GM18511 (cell line): ENCODE measurements around the gene STK32A.

Experiments used
- ATAC-seq: cut with Tn5 transposase; IDR thresholded peaks from one replicate; pipeline ENCODE4 v1.9.1; 2021; ENCODE audit warnings: mild to moderate bottlenecking, moderate library complexity; ENCODE audit not compliant: unreplicated experiment

The STK32A gene

DNA sequence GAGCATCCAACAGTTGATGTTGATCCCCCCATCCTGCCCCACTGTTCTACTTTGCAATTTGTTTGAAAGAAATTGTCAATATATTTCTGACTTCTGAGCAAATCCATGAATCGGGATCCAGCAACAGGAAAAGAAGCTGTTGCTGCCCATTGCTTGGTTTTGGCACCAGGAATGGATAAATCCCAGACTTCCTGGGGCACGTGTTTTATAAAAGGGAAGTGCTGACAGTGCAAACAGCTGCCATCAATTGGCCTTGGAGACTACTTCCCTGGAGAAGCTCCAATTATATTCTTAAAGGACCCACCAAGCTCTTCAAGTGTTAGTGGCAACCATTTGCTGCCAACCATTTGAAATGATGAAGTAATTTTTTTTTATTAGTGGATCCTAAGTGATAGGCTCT is 13.7 kb downstream of the STK32A start:
- ATAC-seq = no peak

DNA sequence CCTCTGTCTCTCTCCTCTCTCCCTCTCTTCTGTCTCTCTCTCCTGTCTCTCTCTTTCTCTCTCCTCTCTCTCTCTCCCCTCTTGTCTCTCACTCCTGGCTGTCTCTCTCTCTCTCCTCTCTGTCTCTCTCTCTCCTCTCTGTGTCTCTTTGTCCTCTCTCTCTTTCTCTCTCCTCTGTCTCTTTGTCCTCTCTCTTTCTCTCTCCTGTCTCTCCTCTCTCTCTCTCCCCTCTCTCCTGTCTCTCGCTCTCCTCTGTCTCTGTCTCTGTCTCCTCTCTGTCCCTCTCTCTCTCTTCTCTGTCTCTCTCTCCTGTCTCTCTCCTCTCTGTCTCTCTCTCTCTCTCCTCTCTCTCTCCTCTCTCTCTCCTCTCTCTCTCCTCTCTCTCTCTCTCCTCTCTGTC is 25.0 kb downstream of the STK32A start:
- no peak for ATAC-seq

DNA sequence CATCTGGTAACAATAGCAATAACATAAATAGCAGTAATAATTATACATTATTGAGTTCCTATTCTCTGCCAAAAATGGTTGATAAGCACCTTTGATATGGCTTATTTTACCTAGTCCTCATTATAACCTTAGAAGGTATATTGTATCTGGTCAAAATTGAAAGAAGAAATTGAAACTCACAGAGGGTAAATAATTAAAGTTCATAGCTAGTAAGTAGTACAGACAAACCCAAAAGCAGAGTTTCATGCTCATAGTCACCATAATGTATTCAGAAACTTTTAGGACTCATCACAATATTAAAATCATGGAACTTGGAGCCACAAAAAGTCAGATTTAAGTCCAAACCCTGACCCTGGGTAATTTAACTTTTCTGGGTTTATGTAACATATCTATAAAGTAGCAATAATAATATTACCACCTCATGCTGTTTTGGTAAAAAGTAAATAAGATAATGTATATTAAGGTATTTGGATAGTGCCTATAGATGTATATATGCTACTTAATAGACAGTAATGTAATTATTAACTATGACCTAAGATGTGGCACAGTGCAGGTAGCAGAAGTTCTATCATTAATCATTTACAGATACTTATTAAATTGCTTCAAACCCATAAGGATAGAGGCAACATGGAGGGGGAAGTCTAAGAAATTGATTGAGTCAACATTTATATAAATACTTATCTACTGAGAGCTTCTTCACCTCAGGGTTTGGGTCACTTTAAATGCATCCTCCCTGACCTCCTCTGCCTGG is 32.4 kb downstream of the STK32A start:
- peak; percentile 70 for ATAC-seq

DNA sequence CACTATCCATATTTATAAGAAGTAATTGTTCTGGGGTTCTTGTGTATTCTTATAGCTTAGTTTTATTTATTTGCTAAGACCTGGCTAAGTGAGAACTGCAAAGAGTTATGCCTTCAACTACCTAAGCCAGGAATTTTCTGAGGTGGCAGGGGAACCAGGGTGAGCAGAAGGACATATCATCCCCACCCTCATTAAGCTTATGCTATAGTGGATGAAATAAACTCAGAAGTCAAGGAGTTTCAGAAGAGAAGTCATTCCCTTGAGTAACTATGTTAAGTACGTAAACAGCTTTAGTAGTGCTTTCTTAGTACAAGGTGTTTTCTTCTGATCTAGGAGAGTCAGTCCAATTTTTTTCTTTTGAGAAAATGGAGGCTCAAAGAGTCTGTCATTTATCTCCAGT is 41.7 kb downstream of the STK32A start:
- ATAC-seq = no peak

DNA sequence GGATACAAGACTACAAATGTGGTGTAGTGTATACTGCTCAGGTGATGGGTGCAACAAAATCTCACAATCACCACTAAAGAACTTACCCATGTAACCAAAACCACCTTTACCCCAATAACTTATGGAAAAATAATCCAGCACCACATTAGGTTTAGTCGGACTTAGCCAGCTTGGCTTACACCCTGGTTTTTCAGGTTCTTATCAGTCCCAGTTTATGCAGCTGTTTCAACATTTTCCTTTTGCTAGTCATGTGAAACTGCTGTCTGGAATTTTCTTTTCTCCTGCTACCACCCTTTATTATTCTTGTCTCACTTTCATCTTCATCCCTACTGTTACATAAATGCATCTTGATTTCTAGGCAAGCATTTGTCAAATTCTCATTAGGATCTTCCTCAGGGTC is 51.5 kb downstream of the STK32A start:
- no peak for ATAC-seq

DNA sequence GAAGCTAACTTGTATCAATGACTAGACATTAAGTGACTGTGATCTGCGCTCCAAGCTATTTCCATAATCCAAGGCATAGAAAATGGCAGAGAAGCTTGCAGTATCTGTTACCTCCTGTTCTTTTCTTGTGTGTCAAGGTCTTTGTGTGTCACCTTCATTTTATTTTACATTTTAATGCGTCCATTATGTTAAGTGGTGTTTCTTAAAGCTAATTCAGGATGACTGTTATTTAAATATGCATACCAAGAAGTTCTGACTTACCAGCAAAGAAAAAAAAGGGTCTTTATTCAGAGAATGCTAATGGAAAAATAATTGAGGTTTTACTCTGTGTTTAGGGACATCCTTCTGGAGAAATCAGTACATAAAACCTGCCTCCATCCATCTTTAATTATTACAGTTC is 52.3 kb downstream of the STK32A start:
- no peak for ATAC-seq

DNA sequence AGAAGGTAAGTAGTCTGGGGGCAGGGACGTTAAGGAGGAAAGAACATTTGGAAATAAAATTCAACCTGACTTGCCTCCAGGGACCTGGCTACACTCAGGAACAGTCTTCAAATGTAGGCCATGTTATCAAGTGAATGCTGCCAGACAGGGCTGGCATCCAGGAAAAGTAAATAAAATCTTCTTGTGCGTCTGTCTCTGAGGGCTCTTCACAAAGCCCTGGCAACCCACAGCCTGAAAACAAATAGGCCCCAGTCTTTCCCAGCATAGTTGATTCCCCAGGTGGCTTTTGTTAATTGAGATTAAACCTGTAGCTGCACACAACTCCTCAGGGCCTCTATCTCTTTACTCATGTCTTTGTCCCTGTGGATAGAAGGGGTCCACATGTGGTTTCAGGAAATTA is 55.4 kb downstream of the STK32A start:
- ATAC-seq = no peak

DNA sequence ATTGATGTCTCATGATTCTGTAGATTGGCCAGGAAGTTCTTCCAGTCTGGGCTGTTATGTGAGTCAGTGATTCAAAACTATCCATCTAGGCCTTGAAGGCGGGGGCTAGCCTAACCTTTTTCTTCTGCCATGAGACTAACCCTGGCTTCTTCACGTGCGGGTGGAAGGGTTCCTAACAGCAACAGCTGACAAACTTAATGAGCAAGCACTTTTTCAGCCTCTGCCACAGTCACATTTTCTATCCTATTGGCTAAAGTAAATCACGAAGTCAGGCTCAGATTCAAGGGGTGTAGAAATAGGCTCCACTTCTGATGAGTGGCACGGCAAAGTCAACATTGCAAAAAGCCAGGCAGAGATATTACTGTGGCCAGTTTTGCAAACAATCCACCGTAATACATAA is 68.4 kb downstream of the STK32A start:
- no peak for ATAC-seq

DNA sequence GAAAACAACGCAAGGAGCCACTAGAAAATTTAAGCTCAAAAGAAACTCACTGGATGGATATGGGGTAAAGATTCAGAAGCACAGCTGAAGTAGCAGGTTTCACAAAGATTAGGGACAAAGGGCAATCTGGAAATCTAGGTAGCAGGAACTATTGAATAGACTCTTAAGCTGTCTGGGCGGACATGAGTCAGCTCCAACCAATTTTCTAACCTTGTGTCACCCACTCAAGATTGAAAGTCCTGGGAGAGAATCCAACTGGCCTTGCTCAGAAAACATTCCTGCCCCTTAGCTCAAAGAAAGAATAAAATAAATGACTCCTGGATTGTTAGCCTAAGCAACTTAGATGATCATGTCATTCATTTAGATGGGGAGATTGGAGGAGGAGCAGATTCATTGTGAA is 69.2 kb downstream of the STK32A start:
- no peak for ATAC-seq

DNA sequence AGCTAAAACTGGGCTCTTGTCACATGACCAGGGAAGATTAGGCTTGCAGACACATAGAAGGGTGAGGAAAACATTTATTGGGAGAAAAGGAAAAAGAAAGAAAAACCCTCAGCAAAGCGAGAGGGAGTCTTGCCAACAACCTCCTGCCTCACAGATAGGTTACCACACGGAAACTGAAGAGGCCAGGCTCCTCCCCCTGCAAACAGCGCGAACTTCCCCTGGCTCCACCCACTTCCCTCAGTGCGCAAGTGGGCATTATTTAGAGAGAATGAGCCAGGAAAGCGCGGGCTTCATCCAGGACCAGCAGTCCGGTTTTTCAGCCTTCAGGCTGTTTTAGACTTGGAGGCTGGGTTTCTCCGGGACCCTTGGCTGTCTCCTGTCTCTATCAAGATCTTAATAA is 70.3 kb downstream of the STK32A start:
- ATAC-seq = no peak

DNA sequence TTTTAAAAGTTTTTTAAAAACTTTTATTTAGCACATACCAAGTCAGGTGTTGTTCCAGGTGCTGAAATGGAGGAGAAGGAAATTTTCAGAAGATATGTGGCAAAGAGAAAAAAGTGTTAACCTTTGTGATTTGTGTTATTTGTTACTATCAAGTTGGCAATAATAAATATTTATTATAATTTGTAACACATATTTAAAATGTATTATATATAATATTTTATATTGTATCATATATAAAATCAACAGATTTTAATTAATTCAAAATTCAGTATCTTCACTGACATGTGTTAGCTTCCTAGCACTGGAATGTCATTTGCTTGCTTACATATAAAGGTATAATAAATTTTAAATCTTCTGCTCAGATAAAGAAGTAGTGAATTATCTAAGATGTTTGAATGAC is 71.5 kb downstream of the STK32A start:
- ATAC-seq = no peak

DNA sequence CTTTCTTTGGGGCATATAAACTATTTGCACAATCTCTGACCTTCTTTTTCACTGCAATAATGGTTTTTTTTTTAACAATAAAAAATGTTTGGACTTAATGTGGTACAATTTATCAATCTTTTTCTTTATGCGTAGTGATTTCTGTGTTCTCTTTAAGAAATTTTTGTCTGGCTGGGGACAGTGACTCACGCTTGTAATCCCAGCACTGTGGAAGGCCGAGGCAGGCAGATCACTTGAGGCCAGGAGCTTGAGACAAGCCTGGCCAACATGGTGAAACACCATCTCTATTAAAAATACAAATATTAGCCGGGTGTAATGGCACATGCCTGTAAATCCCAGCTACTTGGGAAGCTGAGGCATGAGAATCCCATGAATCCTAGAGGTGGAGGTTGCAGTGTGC is 72.3 kb downstream of the STK32A start:
- ATAC-seq = no peak

DNA sequence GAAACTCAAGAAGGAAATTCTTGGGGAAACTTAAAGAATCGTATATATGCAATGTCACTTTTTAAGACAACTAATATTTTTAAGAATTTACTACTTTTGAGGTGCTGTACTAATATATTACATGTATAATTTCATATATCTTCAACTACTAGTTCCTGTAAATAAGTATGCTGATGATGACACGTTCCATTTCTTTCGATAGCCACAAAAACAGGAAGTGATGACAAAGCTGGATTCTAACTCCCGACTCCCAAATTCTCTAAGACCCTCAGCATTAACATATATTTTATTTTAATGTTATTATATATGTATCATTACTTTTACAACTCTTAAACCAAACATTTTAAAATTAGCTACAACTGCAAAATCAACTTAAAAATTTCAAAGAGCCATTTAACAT is 74.8 kb downstream of the STK32A start:
- no peak for ATAC-seq

DNA sequence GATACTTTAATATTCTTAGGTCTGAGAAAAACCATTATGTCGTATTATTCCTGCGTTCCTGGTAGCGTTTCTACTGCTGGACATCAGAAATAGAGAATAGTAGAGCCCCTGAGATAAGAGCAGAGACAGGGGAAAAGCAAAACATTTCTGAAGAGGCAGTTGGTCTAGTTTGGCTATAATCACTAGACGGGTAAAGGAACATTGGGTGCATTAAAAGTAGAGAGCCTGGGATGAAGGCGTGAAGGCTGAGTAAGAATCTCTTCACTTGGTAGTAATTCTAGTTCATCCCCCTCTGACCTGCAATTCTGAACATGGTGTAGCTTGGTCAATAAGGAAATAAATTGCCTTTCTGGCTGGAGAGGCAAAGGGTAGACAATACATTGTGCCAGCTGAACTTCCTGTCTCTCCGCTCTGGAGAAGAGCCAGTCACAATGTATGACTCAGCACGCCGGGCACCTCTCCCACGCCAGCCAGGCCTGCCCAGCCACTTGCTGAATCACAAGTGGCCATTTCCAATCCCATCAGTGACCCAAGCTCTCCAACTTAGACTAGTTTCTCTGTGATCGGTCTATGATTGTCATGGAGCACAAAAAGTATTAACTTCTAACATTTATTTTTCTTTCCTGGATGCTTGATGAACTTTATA is 75.4 kb downstream of the STK32A start:
- ATAC-seq = peak; percentile 51

DNA sequence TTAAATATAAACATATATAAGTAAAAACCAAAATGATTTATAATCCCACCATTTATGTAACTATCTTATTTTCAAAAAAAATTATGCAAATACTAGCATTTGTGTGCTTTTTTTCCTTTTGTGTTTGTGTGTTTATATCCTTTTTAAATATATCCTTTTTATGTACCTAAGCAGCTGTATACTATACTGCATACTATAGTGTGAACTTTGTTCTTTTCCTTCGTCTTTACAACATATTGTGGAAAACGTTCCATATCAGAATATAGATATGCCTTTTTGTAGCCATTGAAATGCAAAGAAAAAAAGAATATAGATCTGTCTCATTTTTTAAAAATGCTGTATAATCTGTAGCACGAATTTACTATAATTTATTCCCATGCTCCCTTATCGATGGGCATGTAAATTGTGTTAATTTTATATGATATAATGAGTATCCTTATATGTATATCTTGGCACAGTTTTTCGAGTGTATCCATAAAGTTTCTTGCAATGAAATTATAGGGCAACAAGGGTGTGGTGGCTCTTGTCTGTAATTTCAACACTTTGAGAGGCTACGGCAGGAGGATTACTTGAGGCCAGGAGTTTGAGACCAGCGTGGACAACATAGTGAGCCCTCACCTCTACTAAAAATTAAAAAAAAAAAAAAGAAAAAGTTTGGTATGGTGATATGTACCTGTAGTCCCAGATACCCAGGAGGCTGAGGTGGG is 83.3 kb downstream of the STK32A start:
- no peak for ATAC-seq

DNA sequence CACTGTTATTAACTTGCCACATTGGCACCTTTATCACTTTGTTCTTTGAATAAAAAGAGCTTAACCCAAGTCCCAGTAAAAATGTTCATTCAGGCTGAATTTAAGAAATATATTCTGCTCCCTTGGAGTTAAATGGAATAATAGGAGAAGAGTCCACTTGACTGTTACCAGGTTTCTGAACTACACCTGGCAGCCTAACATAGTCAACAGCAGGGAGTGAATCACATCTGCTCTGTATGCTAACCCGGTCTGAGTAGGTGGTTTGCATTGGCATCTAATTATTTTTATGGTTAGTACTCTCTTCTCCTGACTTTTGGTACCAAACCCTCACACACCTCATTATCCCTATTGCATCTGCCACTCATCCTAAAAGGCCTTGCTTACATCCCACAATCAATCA is 86.7 kb downstream of the STK32A start:
- no peak for ATAC-seq

DNA sequence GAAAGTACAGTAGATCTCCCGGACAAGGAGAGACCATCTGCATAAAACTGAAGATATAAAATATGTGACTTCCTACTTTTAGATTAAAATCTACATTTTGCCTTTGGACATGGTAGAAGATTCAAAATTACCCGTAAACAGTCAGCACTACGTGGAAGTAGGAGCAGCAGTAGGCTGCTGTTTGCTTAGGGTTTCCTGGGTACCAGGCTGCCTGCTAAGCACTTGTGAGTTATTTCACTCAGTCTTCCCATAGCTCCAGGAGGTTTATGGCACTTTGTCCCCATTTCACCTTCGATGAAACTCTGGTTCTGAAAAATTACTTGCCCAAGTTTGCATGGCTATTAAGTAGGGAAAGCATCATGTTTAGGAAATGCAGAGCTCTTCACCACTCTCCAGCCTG is 92.6 kb downstream of the STK32A start:
- no peak for ATAC-seq

DNA sequence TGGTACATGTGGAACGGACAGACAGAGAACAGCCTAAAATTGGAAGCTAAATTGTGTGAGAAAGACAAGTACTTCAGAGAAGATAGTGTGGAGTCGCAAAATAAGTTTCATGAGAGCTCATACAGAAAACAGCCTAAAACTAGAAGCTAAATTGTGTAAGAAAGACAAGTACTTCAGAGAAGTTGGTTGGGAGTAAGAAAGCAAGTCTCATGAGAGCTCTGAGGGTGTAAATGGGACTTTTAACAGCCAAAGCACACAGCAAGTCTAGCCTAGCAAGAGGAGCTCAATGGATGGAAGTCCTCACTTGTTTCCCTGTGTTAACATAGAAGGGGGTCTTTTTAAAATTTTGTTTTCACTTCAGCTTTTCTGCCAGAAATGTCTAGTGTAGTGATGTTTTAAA is 93.1 kb downstream of the STK32A start:
- no peak for ATAC-seq

DNA sequence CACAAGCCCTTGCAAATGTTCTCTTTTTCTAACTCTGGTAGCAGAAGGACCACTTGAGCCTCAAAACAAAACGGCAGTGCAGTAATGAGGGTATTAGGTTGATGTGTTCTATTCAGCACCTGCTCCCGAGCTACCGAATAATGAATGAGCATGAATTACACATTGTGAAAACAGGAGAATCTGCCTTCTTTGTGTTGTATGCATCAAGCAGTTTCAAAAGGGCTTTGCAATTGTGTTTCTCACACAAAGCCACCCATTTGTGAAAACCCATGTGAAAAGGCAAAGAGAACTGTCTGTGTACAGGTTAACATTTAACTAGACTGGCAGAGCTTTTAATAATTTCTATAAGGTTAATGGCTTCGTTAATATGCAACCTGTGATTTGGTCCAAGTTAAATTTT is 97.8 kb downstream of the STK32A start:
- peak; percentile 82 for ATAC-seq

DNA sequence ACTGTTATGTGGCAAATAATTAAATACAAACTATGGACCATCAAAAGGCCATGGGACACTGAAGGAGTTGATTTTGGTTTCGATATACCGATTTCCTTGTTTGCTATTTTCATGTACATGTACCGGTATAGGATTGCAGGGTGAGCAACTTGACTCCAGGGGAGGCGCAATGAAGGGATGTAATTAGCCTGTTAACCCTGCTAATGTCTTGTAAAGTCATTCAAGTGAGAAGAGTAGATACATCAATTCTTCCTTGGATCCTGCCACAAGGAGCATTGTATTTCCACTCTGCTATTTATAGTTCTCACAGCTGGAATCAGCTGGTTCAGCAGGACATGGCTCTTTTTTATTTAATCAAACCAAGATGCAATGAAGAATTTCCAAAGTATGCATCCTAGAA is 102.0 kb downstream of the STK32A start:
- ATAC-seq = no peak

DNA sequence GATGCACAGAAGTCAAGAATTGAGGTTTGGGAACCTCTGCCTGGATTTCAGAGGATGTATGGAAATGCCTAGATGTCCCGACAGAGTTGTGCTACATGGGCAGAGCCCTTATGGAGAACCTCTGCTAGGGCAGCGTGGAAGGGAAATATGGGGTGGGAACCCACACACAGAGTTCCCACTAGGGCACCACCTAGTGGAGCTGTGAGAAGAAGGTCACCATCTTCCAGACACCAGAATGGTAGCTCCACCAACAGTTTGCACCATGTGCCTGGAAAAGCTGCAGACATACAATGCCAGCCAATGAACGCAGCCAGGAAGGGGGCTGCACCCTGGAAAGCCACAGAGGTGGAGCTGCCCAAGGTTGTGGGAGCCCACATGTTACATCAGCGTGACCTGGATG is 104.5 kb downstream of the STK32A start:
- ATAC-seq = peak; percentile 19

DNA sequence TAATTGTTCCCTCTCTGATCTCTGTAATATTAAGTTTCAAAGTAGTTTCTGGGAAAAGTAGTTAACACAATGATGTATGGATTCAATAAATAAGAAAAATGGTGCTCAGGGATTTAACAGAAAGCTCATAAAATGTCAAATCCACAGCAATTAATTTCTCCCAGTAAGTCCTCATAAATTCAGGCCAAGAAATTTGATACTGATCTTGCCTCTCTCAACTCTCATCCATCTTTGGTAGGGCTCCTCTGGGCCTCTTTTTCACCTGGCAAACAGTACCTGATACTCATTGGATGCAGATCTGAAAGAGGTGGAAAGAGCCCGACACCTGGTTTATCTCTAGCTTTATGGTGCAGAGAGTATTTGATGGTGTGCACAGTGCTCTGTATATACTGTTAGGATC is 106.1 kb downstream of the STK32A start:
- ATAC-seq = no peak
